HG03159 (cell line): ENCODE data around the gene RAB7B.

ENCODE experiments used
- ATAC-seq: cut with Tn5 transposase; IDR thresholded peaks from one replicate; pipeline ENCODE4 v1.9.1; 2021; ENCODE audit warnings: mild to moderate bottlenecking, moderate library complexity; ENCODE audit not compliant: unreplicated experiment

Gene RAB7B

DNA sequence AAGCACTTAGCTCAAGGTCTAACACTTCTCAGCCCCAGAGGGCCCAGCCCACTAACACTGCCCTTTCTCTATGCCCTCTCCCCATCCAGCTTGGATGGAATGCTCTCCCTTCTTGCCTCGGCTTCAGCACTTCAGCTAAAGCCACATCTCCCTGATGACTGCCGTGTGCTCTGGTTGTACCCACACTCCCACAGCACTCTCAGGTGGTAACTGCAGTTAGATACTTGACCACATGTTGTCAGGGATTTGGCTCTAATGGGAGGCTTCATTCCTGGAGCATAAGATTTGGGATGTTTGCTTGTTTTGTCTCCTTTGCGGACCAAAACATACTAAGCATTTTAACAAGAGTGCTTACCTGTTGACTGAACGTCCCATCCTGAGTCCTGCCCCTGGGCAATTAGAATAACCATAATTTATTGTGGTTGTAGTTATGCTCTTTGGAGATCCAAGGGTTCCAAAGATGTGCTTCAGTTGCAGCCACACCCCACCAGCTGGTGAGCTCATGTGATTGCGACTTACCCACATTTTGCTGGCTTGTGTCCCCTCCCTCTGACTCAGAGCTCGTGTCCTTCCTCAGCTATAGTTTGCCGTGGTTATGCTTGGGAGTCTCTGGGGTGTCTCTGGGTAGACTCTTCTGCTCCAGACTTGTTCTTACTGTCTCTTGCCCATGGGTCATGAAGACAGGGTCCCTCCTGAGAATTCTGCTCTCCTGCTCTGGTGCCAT is 52.2 kb downstream of the RAB7B start:
- ATAC-seq: no peak

- no peak for ATAC-seq
These were observed 52.9 kb downstream of the RAB7B start for GRCh38 chr1:205950280-205950679.

- ATAC-seq: no peak
These were observed 53.4 kb downstream of the RAB7B start for GRCh38 chr1:205949753-205950152.

- ATAC-seq: no peak
These were observed 54.3 kb downstream of the RAB7B start for GRCh38 chr1:205948886-205949285.

- no peak for ATAC-seq
These were observed 55.2 kb downstream of the RAB7B start for GRCh38 chr1:205948039-205948438.

DNA sequence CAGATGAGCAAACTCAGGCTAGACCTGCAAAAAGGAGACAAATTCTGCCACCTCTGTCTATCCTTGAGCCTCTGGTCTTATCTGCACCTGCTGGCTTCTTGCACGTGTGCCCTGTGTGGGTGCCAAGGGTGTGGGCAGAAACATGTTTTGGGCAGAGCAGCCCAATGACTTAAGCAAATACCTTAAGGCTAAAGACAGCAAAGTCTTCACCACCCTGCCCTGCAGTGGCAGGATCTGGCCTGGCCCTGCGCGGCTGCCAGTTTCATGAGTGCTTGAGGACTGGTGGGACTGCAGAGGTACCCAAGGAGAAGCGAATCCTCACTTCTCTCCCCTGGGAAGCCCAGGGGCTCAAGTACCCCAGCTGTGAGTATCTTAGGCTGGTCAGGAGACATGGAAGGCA is 56.2 kb downstream of the RAB7B start:
- no peak for ATAC-seq

GRCh38 chr1:205945069-205945468 is 58.1 kb downstream of the RAB7B start:
- ATAC-seq: no peak

DNA sequence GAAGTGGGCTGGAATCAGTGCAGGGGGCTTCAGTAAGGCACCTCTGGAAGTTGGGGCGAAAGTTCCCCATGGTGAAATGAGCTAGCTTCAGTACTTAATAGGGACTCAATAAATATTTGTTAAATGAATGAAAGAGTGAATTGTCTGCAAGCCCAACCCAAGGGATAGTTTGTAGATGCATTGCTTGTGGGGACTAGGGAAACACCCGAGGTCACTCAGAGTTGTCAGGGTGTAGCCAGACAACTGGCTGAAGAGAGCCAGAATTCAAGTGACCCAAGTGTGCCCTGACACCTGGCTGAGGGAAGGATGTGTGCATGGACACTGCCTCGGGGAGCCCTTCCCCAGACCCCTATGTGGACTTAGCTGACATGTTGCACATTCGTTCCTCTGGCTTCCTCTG is 58.7 kb downstream of the RAB7B start:
- ATAC-seq: no peak

GRCh38 chr1:205943245-205943644 is 60.0 kb downstream of the RAB7B start, which contains the start of gene SLC26A9:
SLC26A9 (minus strand) TSS chr1:205943456; CDS start chr1:205935820, 7,636 bp downstream.
- no peak for ATAC-seq

GRCh38 chr1:205942631-205943159 is 60.5 kb downstream of the RAB7B start:
- ATAC-seq: no peak

DNA sequence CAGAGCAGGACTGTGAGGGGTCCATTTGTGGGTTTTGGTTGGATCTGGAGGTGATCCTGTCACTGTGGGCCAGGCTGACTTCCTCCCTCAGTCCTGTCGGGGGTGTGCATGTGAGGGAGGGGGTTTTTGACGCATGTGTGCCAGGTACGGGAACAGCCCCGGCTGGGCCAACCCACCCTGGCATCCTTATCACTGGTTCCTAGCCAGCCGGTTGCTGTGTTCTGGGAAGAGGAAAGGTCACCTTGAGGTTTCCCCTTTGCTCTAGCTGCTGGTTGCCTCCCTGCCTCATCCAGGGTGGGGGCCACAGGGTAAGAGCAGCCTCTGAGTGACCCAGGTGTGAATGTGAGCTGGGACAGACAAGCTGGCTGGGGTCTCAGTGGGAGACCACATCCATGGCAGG is 62.5 kb downstream of the RAB7B start:
- ATAC-seq: no peak

DNA sequence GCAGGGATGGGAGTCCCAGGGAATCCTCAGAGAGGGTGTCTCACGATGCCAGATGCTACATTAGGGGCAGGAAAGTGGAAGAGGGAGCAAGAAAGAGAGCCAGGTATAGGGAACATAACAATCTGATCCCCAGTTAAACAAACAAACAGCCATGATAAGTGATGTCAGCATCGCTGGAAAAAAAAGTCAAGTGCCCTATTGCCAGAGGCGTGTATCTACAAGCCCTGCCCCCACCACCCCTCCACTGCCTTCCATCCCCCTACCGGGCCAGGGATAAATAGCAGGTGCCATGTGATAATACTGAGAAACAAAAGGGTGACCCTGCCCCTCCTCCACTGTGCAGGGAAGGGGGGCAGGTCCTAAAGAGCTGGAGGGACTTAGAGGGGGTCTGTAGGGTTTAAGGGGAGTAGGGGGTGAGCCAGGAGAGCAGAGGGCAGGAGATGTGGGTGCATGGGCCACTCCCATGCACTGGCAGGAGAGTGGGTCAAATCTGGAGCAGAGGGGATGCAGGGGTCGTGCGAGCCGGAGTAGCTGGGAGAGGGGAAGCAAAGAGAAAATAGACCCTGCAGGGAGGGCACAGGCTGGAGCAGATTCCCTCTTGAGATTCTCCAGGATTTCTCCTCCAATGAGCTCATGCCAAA is 63.4 kb downstream of the RAB7B start:
- ATAC-seq: no peak

GRCh38 chr1:205938682-205939081 is 64.5 kb downstream of the RAB7B start:
- ATAC-seq: no peak

GRCh38 chr1:205936846-205937586 is 66.2 kb downstream of the RAB7B start:
- ATAC-seq: no peak

GRCh38 chr1:205936311-205936710 is 66.9 kb downstream of the RAB7B start:
- ATAC-seq: no peak

DNA sequence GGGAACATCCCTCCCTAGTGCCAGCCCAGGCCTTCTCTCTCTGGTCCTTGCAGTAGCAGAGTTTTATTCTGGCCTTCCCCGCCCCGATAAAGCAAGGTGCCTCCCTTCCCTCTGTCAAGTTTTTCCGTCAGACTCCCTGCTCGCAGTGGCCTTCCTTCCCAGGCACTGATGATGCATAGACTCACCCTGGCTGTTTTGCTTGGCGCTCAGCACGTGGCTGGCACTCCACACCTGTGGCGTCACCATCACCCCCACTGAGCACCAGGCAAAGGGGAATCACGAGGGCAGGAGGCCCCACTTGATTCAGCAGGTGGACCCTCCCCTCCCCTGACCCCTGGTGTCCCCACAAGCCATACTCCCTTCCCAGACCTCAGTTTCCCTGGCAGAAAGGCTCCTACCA is 67.3 kb downstream of the RAB7B start:
- no peak for ATAC-seq

GRCh38 chr1:205934788-205935187 is 68.4 kb downstream of the RAB7B start:
- no peak for ATAC-seq

GRCh38 chr1:205933671-205934618 is 69.2 kb downstream of the RAB7B start:
- ATAC-seq: no peak

GRCh38 chr1:205932776-205933175 is 70.4 kb downstream of the RAB7B start:
- no peak for ATAC-seq

DNA sequence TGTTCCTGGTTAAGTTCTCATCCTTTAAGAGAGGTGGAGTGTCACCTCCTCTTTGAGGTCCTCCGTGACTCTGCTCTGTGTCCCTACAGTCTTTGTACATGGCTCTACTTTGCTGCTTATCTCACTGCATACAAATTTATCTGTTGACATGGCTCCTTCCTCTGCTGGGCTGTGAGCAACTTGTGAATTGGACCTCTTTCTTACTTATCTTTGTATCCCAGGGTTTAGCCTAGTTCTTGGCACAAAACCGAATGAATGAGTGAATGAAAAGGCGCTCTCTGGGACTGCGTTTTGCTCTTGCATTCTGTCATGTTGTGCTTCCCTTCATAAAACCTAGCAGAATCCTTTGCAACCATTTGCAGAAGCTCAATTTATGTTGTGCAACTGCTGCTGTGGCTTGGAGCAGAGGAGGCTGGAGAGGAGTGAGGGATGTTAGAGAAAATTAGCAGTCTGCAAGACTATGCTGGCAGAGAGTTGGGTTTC is 72.4 kb downstream of the RAB7B start:
- no peak for ATAC-seq
